Tibial artery (tissue), 4 donors: ENCODE results near the gene OR7C2.

Source experiments
- DNase-seq, 2 donors: peaks; one replicate each; pipeline ENCODE4 v3.0.0-alpha.2; 2019
- H3K27ac ChIP-seq, 2 donors: fragments of 200-600 bp; sonication (generic) in 1 of 2; 1 replicate in 1 of 2; 2 replicates in 1 of 2; pipeline ENCODE4 v1.5.1; 2018 to 2019; ENCODE audit warnings: mild to moderate bottlenecking in 1 of 2
- H3K27me3 ChIP-seq, 2 donors: fragments of 200-600 bp; sonication (generic) in 1 of 2; one replicate each; pipeline versions ENCODE4 v1.5.1 to v1.6.0; 2016 to 2019
- H3K36me3 ChIP-seq, 3 donors: fragments of 200-600 bp; sonication (generic) in 2 of 3; one replicate each; pipeline ENCODE4 v1.5.1; 2016 to 2019; ENCODE audit warnings: mild to moderate bottlenecking in 2 of 3
- H3K4me1 ChIP-seq, 4 donors: fragments of 200-600 bp; sonication (generic) in 2 of 4; 1 replicate in 3 of 4; 2 replicates in 1 of 4; pipeline ENCODE4 v1.5.1; 2016 to 2019
- H3K4me3 ChIP-seq, 2 donors: fragments of 200-600 bp; sonication (generic) in 1 of 2; 1 replicate in 1 of 2; 2 replicates in 1 of 2; pipeline ENCODE4 v1.5.1; 2018 to 2019; ENCODE audit warnings: mild to moderate bottlenecking in 2 of 2
- H3K9me3 ChIP-seq, 3 donors: fragments of 200-600 bp; sonication (generic) in 1 of 3; one replicate each; pipeline ENCODE4 v1.5.1; 2016 to 2019
- CTCF ChIP-seq, 2 experiments: fragments of 200-600 bp in 1 of 2; fragments of 450-650 bp in 1 of 2; IDR thresholded peaks; one replicate each; pipeline ENCODE4 v1.5.1; 2017 to 2019; ENCODE audit warnings: antibody characterized with exemption in 2 of 2, mild to moderate bottlenecking in 1 of 2, moderate library complexity in 1 of 2
- intact Hi-C: fragments of 100-400 bp; cut with DNase I; formaldehyde crosslinking; loops from one replicate; pipeline ENCODE4 v1.15.0; 2023; ENCODE audit warnings: low total_unique reads

Gene OR7C2

GRCh38 chr19:14941189-14941588 is at the start of gene OR7C2:
TSS of gene OR7C2 (plus strand) at chr19:14941489. CDS start at chr19:14941489, 0 bp downstream.
- Histone ChIP-seq H3K9me3 (no peaks in the 10 kb centered on the region), H3K27ac (no peak within 1 kb of the TSS), H3K36me3 (no peaks in the 10 kb centered on the region), H3K4me1 (no peaks in the 10 kb centered on the region), H3K27me3 (no peaks in the 10 kb centered on the region), H3K4me3 (no peak within 1 kb of the TSS)
- intact Hi-C loops, result no loop called here
- no peak for TF ChIP-seq CTCF (IDR thresholded peaks at IDR 0.05)
- DNase-seq, result no peak

DNA sequence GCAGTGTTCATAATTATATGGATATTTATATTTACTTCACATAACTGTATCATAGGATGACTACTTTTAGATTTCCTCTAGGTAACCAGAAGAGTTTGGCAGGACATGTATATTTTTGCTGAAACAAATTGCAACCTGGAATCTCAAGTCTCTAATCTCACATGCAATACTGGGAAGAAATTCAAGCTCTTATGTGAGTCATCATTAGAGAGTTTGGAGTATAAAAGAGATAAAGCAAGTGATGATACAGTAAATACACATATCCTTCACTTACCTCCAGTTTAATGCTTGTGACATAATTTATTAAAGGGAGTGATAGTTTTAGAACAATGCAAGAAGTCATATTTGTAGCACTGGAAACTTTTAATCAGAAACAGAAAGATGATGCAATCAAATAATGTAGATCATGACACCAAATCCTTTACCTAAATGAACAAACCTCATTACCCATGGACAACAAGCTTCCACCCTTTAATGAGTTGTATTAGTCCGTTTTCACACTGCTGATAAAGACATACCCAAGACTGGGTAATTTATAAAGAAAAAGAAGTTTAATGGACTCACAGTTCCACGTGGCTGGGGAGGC is 39.5 kb upstream of the OR7C2 start:
- no peaks in the 10 kb centered on the region for H3K9me3 ChIP-seq
- no peaks in the 10 kb centered on the region for H3K4me1 ChIP-seq
- intact Hi-C loops, result no loop called here
- H3K36me3 ChIP-seq, result no peaks in the 10 kb centered on the region
- no peak for DNase-seq
- no peak overlapping the region for H3K4me3 ChIP-seq
- TF ChIP-seq CTCF (IDR thresholded peaks at IDR 0.05), result no peak
- H3K27me3 ChIP-seq, result peaks cover 0 to 7% of the 10 kb centered on the region in 2 donors
- H3K27ac ChIP-seq, result no peak overlapping the region

- Histone ChIP-seq H3K4me1 (no peaks in the 10 kb centered on the region), H3K27ac (no peak overlapping the region), H3K9me3 (no peaks in the 10 kb centered on the region), H3K4me3 (no peak overlapping the region), H3K36me3 (no peaks in the 10 kb centered on the region), H3K27me3 (peaks cover 0 to 6% of the 10 kb centered on the region in 2 donors)
- no peak for DNase-seq
- intact Hi-C loops, result no loop called here
- no peak for TF ChIP-seq CTCF (IDR thresholded peaks at IDR 0.05)
Observed at GRCh38 chr19:14906711-14907110, 34.6 kb upstream of the OR7C2 start.

DNA sequence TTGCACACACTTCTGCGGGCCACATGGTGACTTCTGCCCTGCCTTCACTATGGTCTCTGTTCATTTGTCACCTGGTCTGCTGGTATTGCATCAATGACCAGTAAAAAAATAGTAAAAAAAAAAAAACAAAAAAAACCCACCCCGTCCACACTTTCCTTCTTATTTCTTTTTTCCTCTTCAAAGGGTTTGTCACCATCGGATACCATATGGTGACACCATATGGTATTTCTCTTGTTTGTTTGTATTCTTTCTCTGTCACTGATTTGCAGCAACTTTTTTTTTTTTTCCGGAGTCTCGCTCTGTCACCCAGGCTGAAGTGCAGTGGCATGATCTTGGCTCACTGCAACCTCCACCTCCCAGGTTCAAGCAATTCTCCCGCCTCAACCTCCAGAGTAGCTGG is 26.2 kb upstream of the OR7C2 start:
- Histone ChIP-seq H3K27ac (no peak overlapping the region), H3K4me1 (no peaks in the 10 kb centered on the region), H3K4me3 (no peak overlapping the region), H3K9me3 (peaks cover 0 to 4% (median 0%) of the 10 kb centered on the region in 3 donors), H3K27me3 (peaks cover 0 to 2% of the 10 kb centered on the region in 2 donors), H3K36me3 (no peaks in the 10 kb centered on the region)
- no peak for TF ChIP-seq CTCF (IDR thresholded peaks at IDR 0.05)
- intact Hi-C loops, result no loop called here
- no peak for DNase-seq

DNA sequence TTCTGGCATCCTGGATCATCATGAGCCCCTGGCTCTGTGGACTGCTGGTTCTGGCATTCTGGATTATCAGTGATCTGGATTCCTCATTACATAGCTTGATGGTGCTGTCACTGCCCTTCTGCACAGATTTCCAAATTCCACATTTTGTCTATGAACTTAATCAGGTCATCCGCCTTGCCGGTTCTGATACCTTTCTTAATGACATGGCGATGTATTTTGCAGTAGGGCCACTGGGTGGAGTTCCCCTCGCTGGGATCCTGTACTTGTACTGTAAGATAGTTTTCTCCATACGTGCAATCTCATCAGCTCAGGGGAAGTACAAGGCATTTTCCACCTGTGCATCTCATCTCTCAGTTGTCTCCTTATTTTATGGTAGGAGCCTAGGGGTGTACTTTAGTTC is 24.4 kb upstream of the OR7C2 start:
- TF ChIP-seq CTCF (IDR thresholded peaks at IDR 0.05), result no peak
- intact Hi-C loops, result no loop called here

DNA sequence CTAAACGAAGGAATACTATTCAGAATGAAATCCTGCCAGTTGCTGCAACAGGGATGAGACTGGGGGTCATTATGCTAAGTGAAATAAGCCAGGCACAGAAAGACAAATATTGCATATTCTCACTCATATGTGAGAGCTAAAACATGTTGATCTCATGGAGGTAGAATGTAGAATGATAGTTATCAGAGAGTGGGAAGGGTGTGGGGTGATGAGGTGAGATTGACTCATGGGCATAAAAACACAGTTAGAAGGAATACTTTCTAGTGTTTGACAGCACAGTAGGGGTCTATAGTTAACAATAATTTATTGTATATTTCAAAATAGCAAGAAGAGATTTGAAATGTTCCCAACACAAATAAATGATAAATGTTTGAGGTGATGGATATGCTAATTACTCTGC is 7.8 kb upstream of the OR7C2 start:
- no peak overlapping the region for H3K4me3 ChIP-seq
- intact Hi-C loops, result no loop called here
- no peak for TF ChIP-seq CTCF (IDR thresholded peaks at IDR 0.05)
- DNase-seq, result no peak
- H3K4me1 ChIP-seq, result no peaks in the 10 kb centered on the region
- no peaks in the 10 kb centered on the region for H3K36me3 ChIP-seq
- H3K27me3 ChIP-seq, result no peaks in the 10 kb centered on the region
- no peaks in the 10 kb centered on the region for H3K9me3 ChIP-seq
- H3K27ac ChIP-seq, result no peak overlapping the region

More for the DNA sequence above, 24.4 kb upstream of the OR7C2 start:
- no peak for DNase-seq
- peaks cover 0 to 2% of the 10 kb centered on the region in 2 donors for H3K27me3 ChIP-seq
- no peak overlapping the region for H3K27ac ChIP-seq
- peaks cover 0 to 4% (median 0%) of the 10 kb centered on the region in 3 donors for H3K9me3 ChIP-seq
- no peak overlapping the region for H3K4me3 ChIP-seq
- H3K36me3 ChIP-seq, result no peaks in the 10 kb centered on the region
- no peaks in the 10 kb centered on the region for H3K4me1 ChIP-seq
